ENCODE results near the gene NFATC2.

Gene NFATC2

DNA sequence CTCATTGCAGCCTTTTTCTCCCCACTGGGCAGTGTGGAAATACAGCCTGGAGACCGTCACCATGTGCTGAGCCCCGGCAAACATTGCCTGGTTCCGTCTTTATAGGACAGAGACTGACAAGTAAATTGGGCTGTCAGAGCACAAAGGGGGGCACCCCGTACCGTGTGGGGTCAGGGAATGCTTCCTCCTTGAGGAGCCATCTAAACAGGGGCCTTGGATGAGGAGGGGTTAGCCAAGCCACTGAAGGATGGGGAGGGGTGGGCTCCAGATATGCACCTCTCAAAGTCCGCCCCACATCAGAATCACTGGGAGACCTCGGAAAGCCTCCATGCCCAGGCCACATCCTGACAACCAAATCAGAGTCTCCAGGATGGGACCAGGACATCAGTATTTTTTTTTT is 73.9 kb downstream of the NFATC2 start:
- TF ChIP-seq FOXP2 (optimal IDR thresholded peaks at IDR 0.05; ENCODE audit: borderline replicate concordance, extremely low read depth, extremely low read length, insufficient read depth) (no peak), SIN3A (IDR thresholded peaks at IDR 0.05; ENCODE audit: borderline replicate concordance, insufficient read depth, low read length) (no peak), TAF1 (IDR thresholded peaks at IDR 0.05; ENCODE audit: borderline replicate concordance, insufficient read depth, low read length) (no peak), POLR2AphosphoS5 (IDR thresholded peaks at IDR 0.05; ENCODE audit: low read depth, low read length) (no peak)
- TF ChIP-seq, protein P1, sequence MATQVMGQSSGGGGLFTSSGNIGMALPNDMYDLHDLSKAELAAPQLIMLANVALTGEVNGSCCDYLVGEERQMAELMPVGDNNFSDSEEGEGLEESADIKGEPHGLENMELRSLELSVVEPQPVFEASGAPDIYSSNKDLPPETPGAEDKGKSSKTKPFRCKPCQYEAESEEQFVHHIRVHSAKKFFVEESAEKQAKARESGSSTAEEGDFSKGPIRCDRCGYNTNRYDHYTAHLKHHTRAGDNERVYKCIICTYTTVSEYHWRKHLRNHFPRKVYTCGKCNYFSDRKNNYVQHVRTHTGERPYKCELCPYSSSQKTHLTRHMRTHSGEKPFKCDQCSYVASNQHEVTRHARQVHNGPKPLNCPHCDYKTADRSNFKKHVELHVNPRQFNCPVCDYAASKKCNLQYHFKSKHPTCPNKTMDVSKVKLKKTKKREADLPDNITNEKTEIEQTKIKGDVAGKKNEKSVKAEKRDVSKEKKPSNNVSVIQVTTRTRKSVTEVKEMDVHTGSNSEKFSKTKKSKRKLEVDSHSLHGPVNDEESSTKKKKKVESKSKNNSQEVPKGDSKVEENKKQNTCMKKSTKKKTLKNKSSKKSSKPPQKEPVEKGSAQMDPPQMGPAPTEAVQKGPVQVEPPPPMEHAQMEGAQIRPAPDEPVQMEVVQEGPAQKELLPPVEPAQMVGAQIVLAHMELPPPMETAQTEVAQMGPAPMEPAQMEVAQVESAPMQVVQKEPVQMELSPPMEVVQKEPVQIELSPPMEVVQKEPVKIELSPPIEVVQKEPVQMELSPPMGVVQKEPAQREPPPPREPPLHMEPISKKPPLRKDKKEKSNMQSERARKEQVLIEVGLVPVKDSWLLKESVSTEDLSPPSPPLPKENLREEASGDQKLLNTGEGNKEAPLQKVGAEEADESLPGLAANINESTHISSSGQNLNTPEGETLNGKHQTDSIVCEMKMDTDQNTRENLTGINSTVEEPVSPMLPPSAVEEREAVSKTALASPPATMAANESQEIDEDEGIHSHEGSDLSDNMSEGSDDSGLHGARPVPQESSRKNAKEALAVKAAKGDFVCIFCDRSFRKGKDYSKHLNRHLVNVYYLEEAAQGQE (IDR thresholded peaks at IDR 0.05; ENCODE audit: insufficient read depth in 1 of 2, low read depth in 2 of 2, low read length in 2 of 2) = no peak

GRCh38 chr20:51467956-51468626 is 74.4 kb downstream of the NFATC2 start:
- TF ChIP-seq TAF1 (IDR thresholded peaks at IDR 0.05; ENCODE audit: borderline replicate concordance, insufficient read depth, low read length) = no peak
- no peak for TF ChIP-seq POLR2AphosphoS5 (IDR thresholded peaks at IDR 0.05; ENCODE audit: low read depth, low read length)
- TF ChIP-seq SIN3A (IDR thresholded peaks at IDR 0.05; ENCODE audit: borderline replicate concordance, insufficient read depth, low read length) = no peak
- TF ChIP-seq, protein P1 (IDR thresholded peaks at IDR 0.05; ENCODE audit: insufficient read depth in 1 of 2, low read depth in 2 of 2, low read length in 2 of 2) = no peak
- no peak for TF ChIP-seq FOXP2 (optimal IDR thresholded peaks at IDR 0.05; ENCODE audit: borderline replicate concordance, extremely low read depth, extremely low read length, insufficient read depth)

DNA sequence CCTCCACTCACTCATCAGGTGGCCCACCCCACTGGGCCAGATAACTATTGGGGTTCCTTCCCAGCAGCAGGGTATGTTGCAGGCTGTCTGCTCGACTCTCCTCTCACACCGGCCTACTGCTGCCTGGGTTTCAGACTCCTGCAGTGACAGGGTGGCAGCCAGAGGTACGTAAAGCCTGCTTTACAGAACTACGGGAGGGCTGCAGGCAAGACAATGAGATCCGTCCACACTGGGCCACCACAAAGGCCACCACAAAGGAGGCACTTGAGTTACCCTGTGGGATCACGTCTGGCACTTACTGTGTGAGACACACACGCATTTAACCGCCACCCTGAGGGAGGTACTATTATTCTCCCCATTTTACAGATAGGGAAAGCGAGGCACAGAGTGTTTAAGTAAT is 78.5 kb downstream of the NFATC2 start:
- TF ChIP-seq POLR2AphosphoS5 (IDR thresholded peaks at IDR 0.05; ENCODE audit: low read depth, low read length) (no peak), TAF1 (IDR thresholded peaks at IDR 0.05; ENCODE audit: borderline replicate concordance, insufficient read depth, low read length) (no peak), FOXP2 (optimal IDR thresholded peaks at IDR 0.05; ENCODE audit: borderline replicate concordance, extremely low read depth, extremely low read length, insufficient read depth) (no peak), SIN3A (IDR thresholded peaks at IDR 0.05; ENCODE audit: borderline replicate concordance, insufficient read depth, low read length) (no peak)
- TF ChIP-seq, protein P1 (IDR thresholded peaks at IDR 0.05; ENCODE audit: insufficient read depth in 1 of 2, low read depth in 2 of 2, low read length in 2 of 2) = no peak

DNA sequence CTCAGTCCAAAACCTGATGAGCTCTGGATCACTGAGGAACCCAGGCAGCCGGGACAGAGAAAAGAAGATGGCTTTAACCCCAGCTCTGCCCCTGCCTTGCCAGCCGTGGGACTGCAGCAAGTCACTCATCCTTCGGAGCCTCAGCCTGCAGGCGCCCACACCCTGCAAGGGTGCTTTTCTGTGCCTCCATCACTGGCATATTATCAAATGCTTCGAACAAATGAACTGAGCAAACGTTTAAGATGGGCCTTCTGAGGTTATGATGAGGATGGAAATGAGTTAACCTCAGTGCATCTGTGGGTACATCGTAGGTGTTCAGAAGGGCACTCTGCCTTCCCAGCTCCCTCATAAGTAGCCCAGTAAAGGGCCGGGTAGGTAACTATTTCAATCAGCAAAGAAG is 79.0 kb downstream of the NFATC2 start:
- TF ChIP-seq SIN3A (IDR thresholded peaks at IDR 0.05; ENCODE audit: borderline replicate concordance, insufficient read depth, low read length) = no peak
- TF ChIP-seq, protein P1 (IDR thresholded peaks at IDR 0.05; ENCODE audit: insufficient read depth in 1 of 2, low read depth in 2 of 2, low read length in 2 of 2) = no peak
- no peak for TF ChIP-seq TAF1 (IDR thresholded peaks at IDR 0.05; ENCODE audit: borderline replicate concordance, insufficient read depth, low read length)
- no peak for TF ChIP-seq FOXP2 (optimal IDR thresholded peaks at IDR 0.05; ENCODE audit: borderline replicate concordance, extremely low read depth, extremely low read length, insufficient read depth)
- no peak for TF ChIP-seq POLR2AphosphoS5 (IDR thresholded peaks at IDR 0.05; ENCODE audit: low read depth, low read length)

All from PFSK-1 (cell line).